Uterus (tissue), 4 donors: ENCODE data around the gene ANKRD11. TPM values are rescaled to one million over a fixed set of nuclear protein-coding genes. Genes with fewer than 3 reads are reported as not detected.

ENCODE experiments used
- DNase-seq, 2 donors: peaks; one replicate each; pipeline ENCODE4 v3.0.0-alpha.2; 2019 to 2020
- H3K27ac ChIP-seq, 2 donors: fragments of 200-600 bp; sonication (generic); 1 replicate in 1 of 2; 2 replicates in 1 of 2; pipeline ENCODE4 v1.5.1; 2016 to 2018
- H3K27me3 ChIP-seq, 2 donors: fragments of 200-600 bp; sonication (generic); one replicate each; pipeline ENCODE4 v1.5.1; 2018 to 2019; ENCODE audit warnings: control low read depth in 1 of 2
- H3K36me3 ChIP-seq, 2 donors: fragments of 200-600 bp; sonication (generic); one replicate each; pipeline ENCODE4 v1.5.1; 2019; ENCODE audit warnings: control low read depth in 1 of 2
- H3K4me1 ChIP-seq, 2 donors: fragments of 200-600 bp; sonication (generic); one replicate each; pipeline ENCODE4 v1.5.1; 2018 to 2019; ENCODE audit warnings: control low read depth in 1 of 2
- H3K4me3 ChIP-seq, 2 donors: fragments of 200-600 bp; sonication (generic); 1 replicate in 1 of 2; 2 replicates in 1 of 2; pipeline ENCODE4 v1.5.1; 2018 to 2019; ENCODE audit warnings: mild to moderate bottlenecking in 1 of 2
- H3K9me3 ChIP-seq, 2 donors: fragments of 200-600 bp; sonication (generic); one replicate each; pipeline ENCODE4 v1.5.1; 2019; ENCODE audit warnings: control low read depth in 1 of 2
- CTCF ChIP-seq, 4 experiments: fragments of 200-600 bp in 2 of 4; fragments of 450-650 bp in 2 of 4; sonication (generic) in 2 of 4; IDR thresholded peaks; one replicate each; pipeline ENCODE4 v1.5.1; 2016 to 2019; ENCODE audit warnings: antibody characterized with exemption in 4 of 4, mild to moderate bottlenecking in 2 of 4, moderate library complexity in 1 of 4
- POLR2A ChIP-seq, 2 donors: fragments of 450-650 bp; IDR thresholded peaks; one replicate each; pipeline ENCODE4 v1.6.1; 2016; ENCODE audit warnings: antibody characterized with exemption in 2 of 2, mild to moderate bottlenecking in 1 of 2, moderate library complexity in 1 of 2
- intact Hi-C: fragments of 100-400 bp; cut with DNase I; formaldehyde crosslinking; loops from one replicate; pipeline ENCODE4 v1.15.1; 2023; ENCODE audit warnings: low total_unique reads
- total RNA-seq, 4 donors: library from RNA; depleted of rRNA in 3 of 4; stranded (reverse); fragments of >200 nt in 3 of 4; gene quantifications; one replicate each; pipeline versions ENCODE4 v1.1.0 to v1.2.4, GENCODE V29; 2014 to 2023
- donor health status: DM: yes; HTN: yes; CAD: no.

Gene ANKRD11
- total RNA-seq, 4 donors from 2014 or later, result 20.5 to 182 (median 45.5) TPM

DNA sequence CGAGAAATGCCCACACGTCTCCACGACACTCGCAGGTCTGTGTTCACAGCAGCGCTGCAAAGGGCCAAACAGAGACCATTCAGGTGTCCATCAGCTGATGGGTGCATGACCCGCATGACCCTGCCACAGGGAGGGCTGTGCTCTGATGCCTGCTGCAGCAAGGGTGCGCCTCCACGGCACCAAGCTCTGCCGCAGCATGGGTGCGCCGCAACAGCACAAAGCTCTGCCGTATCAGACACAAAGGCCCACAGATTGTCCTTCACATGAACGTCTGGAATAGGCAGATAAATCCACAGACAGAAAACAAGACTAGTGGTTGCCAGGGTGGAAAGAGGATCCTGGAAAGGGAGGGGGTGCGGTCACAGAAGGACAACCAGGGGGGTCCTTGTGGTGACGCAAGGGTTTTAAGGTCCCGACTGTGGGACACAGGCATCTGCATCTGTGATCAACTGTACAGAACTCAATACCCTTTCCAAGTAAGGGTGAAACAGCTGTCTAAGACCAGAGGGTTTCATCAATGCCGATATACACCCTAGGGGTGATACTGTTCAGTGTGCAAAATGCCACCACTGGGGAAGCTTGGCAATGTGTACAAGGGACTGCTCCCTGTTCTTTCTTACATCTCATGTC lies 121.0 kb downstream of the ANKRD11 start:
- intact Hi-C loops, result no loop called here
- no peaks in the 10 kb centered on the region for H3K9me3 ChIP-seq
- no peaks in the 10 kb centered on the region for H3K36me3 ChIP-seq
- no peaks in the 10 kb centered on the region for H3K27me3 ChIP-seq
- no peak for TF ChIP-seq CTCF (IDR thresholded peaks at IDR 0.05)
- no peak for TF ChIP-seq POLR2A (IDR thresholded peaks at IDR 0.05)
- peaks cover 0 to 15% of the 10 kb centered on the region in 2 donors for H3K4me1 ChIP-seq
- H3K4me3 ChIP-seq, result no peak overlapping the region
- no peak overlapping the region for H3K27ac ChIP-seq
- no peak for DNase-seq

GRCh38 chr16:89368604-89369249 lies 121.6 kb downstream of the ANKRD11 start:
- H3K4me3 ChIP-seq, result no peak overlapping the region
- no peak for DNase-seq
- intact Hi-C loops, result no loop called here
- peaks cover 0 to 19% of the 10 kb centered on the region in 2 donors for H3K4me1 ChIP-seq
- H3K36me3 ChIP-seq, result no peaks in the 10 kb centered on the region
- no peaks in the 10 kb centered on the region for H3K9me3 ChIP-seq
- no peaks in the 10 kb centered on the region for H3K27me3 ChIP-seq
- no peak for TF ChIP-seq CTCF (IDR thresholded peaks at IDR 0.05)
- no peak for TF ChIP-seq POLR2A (IDR thresholded peaks at IDR 0.05)
- no peak overlapping the region for H3K27ac ChIP-seq

- Histone ChIP-seq H3K27ac (no peak overlapping the region), H3K4me3 (no peak overlapping the region), H3K27me3 (no peaks in the 10 kb centered on the region), H3K36me3 (no peaks in the 10 kb centered on the region), H3K4me1 (peaks cover 0 to 19% of the 10 kb centered on the region in 2 donors), H3K9me3 (no peaks in the 10 kb centered on the region)
- DNase-seq, result no peak
- intact Hi-C loops, result no loop called here
- TF ChIP-seq POLR2A (IDR thresholded peaks at IDR 0.05), result no peak
- no peak for TF ChIP-seq CTCF (IDR thresholded peaks at IDR 0.05)
These were observed 122.8 kb downstream of the ANKRD11 start for GRCh38 chr16:89367538-89367915.

GRCh38 chr16:89366561-89367537 lies 123.5 kb downstream of the ANKRD11 start:
- H3K36me3 ChIP-seq, result no peaks in the 10 kb centered on the region
- peaks cover 0 to 19% of the 10 kb centered on the region in 2 donors for H3K4me1 ChIP-seq
- DNase-seq, result no peak
- H3K27me3 ChIP-seq, result no peaks in the 10 kb centered on the region
- TF ChIP-seq POLR2A (IDR thresholded peaks at IDR 0.05) (no peak), CTCF (IDR thresholded peaks at IDR 0.05) (no peak)
- H3K4me3 ChIP-seq, result no peak overlapping the region
- no peaks in the 10 kb centered on the region for H3K9me3 ChIP-seq
- no peak overlapping the region for H3K27ac ChIP-seq
- intact Hi-C loops, result no loop called here
